Measurements from ENCODE around the gene CAMSAP2. TPM values are rescaled to one million over a fixed set of nuclear protein-coding genes. Genes with fewer than 3 reads are reported as not detected.

The CAMSAP2 gene
- total and polyA plus RNA-seq, 2 of the 8 experiments (the other 6 are each of a cell fraction or from before 2014, with no cell fraction given), result 4.2 to 27.6 TPM

DNA sequence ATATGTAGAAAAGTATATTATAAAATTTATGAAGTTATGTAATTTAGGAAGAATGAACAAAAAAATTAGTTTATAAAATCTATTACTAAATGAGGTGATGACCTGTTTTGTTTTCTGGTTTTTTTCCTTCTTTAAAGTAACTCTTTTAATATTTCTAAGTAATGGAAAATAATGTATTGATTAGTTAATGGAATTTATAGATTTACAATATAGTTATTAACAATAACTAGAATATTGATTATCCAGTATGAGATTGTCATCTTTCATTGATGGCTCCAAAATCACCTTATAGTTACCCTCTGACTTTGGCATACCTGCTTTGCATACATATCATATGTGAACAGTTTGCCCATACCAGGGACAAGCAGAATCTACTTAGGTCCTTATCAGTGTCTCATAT is 23.4 kb downstream of the CAMSAP2 start:
- Histone ChIP-seq H4K5ac (ENCODE audit: insufficient read length, low read depth, low read length) (no peak overlapping the region), H2BK20ac (ENCODE audit: low read length) (no peak overlapping the region), H3K27ac (ENCODE audit: low read depth, low read length) (no peak overlapping the region), H2AK5ac (ENCODE audit: low read depth, low read length) (no peak overlapping the region), H3K23ac (ENCODE audit: insufficient read length) (no peak overlapping the region), H2AFZ (ENCODE audit: low read length) (no peak overlapping the region), H3K18ac (ENCODE audit: extremely low read depth, low read length) (no peak overlapping the region), H2BK5ac (ENCODE audit: low read depth, low read length) (no peak overlapping the region), H2BK12ac (ENCODE audit: low read depth, low read length) (no peak overlapping the region), H4K20me1 (replicated peaks in 1 of 2; ENCODE audit: control insufficient read depth in 1 of 2, insufficient read depth in 2 of 2, low read length in 2 of 2) (peaks cover 0 to 7% of the 10 kb centered on the region in 2 experiments), H4K8ac (ENCODE audit: extremely low read depth, insufficient read depth, low read length) (no peak overlapping the region), H3K27me3 (replicated peaks in 1 of 4; ENCODE audit: control insufficient read depth in 3 of 4, extremely low read depth in 1 of 4, insufficient read depth in 3 of 4, low read length in 3 of 4) (no peaks in the 10 kb centered on the region), H3K79me2 (ENCODE audit: control insufficient read depth in 1 of 2, insufficient read depth in 2 of 2, low read length in 2 of 2) (peaks cover 0 to 11% of the 10 kb centered on the region in 2 experiments; a peak in 2 of 4 replicates), H3K9me3 (ENCODE audit: insufficient read depth in 2 of 2, low read depth in 1 of 2, low read length in 1 of 2) (no peaks in the 10 kb centered on the region), H4K91ac (replicated peaks; ENCODE audit: insufficient read length, low read length) (no peak overlapping the region), H3K56ac (replicated peaks; ENCODE audit: insufficient read length, low read depth, low read length) (no peak overlapping the region), H3K4me1 (replicated peaks in 1 of 4; ENCODE audit: control insufficient read depth in 3 of 4, insufficient read depth in 4 of 4, low read length in 3 of 4) (peaks cover 0 to 4% (median 0%) of the 10 kb centered on the region in 4 experiments; a peak in 1 of 7 replicates), H3K36me3 (ENCODE audit: control insufficient read depth in 2 of 4, insufficient read depth in 4 of 4, low read length in 3 of 4) (peaks cover 0 to 13% (median 5%) of the 10 kb centered on the region in 4 experiments; a peak in 5 of 8 replicates), H3K4me3 (ENCODE audit: extremely low read depth in 1 of 4, insufficient read depth in 2 of 4, low read depth in 3 of 4, low read length in 4 of 4) (no peak overlapping the region), H3K23me2 (ENCODE audit: low read depth, low read length) (no peaks in the 10 kb centered on the region), H3K4me2 (ENCODE audit: insufficient read depth in 1 of 2, low read depth in 2 of 2, low read length in 2 of 2) (no peak overlapping the region), H3K79me1 (ENCODE audit: low read depth, low read length) (no peaks in the 10 kb centered on the region; the same call in 1 of the 2 replicates), H3K9ac (replicated peaks in 1 of 4; ENCODE audit: extremely low read depth in 1 of 4, low read depth in 3 of 4, low read length in 3 of 4) (no peak overlapping the region), H3K4ac (replicated peaks; ENCODE audit: insufficient read length, low read depth, low read length) (no peak overlapping the region), H2BK15ac (ENCODE audit: low read length) (no peak overlapping the region), H3K14ac (ENCODE audit: insufficient read length) (no peak overlapping the region), H2BK120ac (replicated peaks; ENCODE audit: low read depth, low read length) (no peak overlapping the region)
- TF ChIP-seq FOSL1 (IDR thresholded peaks at IDR 0.05; ENCODE audit: insufficient read depth, low read depth, low read length) (no peak), ZNF274 (IDR thresholded peaks at IDR 0.05; ENCODE audit: borderline replicate concordance, extremely low read depth, low read length) (no peak), GABPA (IDR thresholded peaks at IDR 0.05; ENCODE audit: borderline replicate concordance, insufficient read depth, low read length) (no peak), RXRA (IDR thresholded peaks at IDR 0.05; ENCODE audit: insufficient read depth, low read depth, low read length) (no peak)
- FAIRE-seq (no peak), DNase-seq (ENCODE audit: low read depth in 1 of 2, low spot score in 2 of 2) (no peak)
- ChIA-PET CTCF (ENCODE audit: partially characterized antibody) (no interaction called here), POLR2A (ENCODE audit: partially characterized antibody) (no interaction called here)
